ENCODE measurements around the gene LIPG.

GRCh38 chr18:49564518-49564834 is 2.6 kb downstream of the LIPG start:
- TF ChIP-seq ADNP (tag; IDR thresholded peaks at IDR 0.05) (no peak), MXI1 (IDR thresholded peaks at IDR 0.05; ENCODE audit: low read depth, low read length) (no peak), CTCF (IDR thresholded peaks at IDR 0.05 in 2 of 3, conservative IDR thresholded peaks at IDR 0.05 in 1 of 3; ENCODE audit: insufficient read depth in 2 of 3, low read depth in 1 of 3, low read length in 3 of 3) (no peak), HCFC1 (IDR thresholded peaks at IDR 0.05; ENCODE audit: low read depth, low read length) (no peak), TFE3 (CRISPR knock-in tag; IDR thresholded peaks at IDR 0.05) (no peak), CTBP1 (IDR thresholded peaks at IDR 0.05; ENCODE audit: borderline replicate concordance) (no peak), HBP1 (CRISPR knock-in tag; IDR thresholded peaks at IDR 0.05) (no peak), ATF1 (CRISPR knock-in tag; IDR thresholded peaks at IDR 0.05) (no peak), ATF1 (tag; IDR thresholded peaks at IDR 0.05) (no peak), UBTF (IDR thresholded peaks at IDR 0.05; ENCODE audit: borderline replicate concordance in 1 of 2, low read depth in 2 of 2, low read length in 2 of 2) (no peak), ZNF263 (CRISPR knock-in tag; IDR thresholded peaks at IDR 0.05; ENCODE audit: borderline replicate concordance) (no peak), ZNF280B (CRISPR knock-in tag; IDR thresholded peaks at IDR 0.05) (no peak), KAT8 (IDR thresholded peaks at IDR 0.05; ENCODE audit: low read depth) (no peak)

All from K562 (cell line).